K562 (cell line): Measurements from ENCODE around the gene PLEKHS1. TPM values are rescaled to one million over a fixed set of nuclear protein-coding genes. Genes with fewer than 3 reads are reported as not detected.
A peak's percentile ranks its signal among the peaks of the same experiment; 100 is the strongest.

ENCODE experiments used
- BHLHE40 ChIP-seq: IDR thresholded peaks from 2 replicates; pipeline ENCODE4 v1.6.1; 2011; ENCODE audit warnings: low read length, improper control_type of control experiment
- CREM ChIP-seq: IDR thresholded peaks from 2 replicates; pipeline ENCODE4 v1.6.1; 2014; ENCODE audit warnings: antibody characterized with exemption, low read depth
- DMBX1 ChIP-seq: fragments of 250-450 bp; sonication (Bioruptor Pico); IDR thresholded peaks from 2 replicates; pipeline ENCODE4 v1.8.0; 2022; ENCODE audit warnings: inconsistent platforms, mild to moderate bottlenecking, moderate library complexity, borderline replicate concordance
- EGR1 ChIP-seq: fragments of 450-650 bp; conservative IDR thresholded peaks from 2 replicates; pipeline ENCODE4 v1.6.1; 2017; ENCODE audit warnings: mild to moderate bottlenecking
- ELF4 ChIP-seq: fragments of 450-650 bp; formaldehyde crosslinking; IDR thresholded peaks from 2 replicates; pipeline ENCODE4 v1.4.0; 2022; ENCODE audit warnings: missing genetic modification characterization
- FOSL1 ChIP-seq: fragments of 200-800 bp; sonication (Bioruptor generic); conservative IDR thresholded peaks from 2 replicates; pipeline ENCODE4 v1.6.1; 2016; ENCODE audit warnings: missing genetic modification characterization, missing compliant biosample characterization
- JUND ChIP-seq, 2 experiments: IDR thresholded peaks; 2 replicates in 1 of 2; 3 replicates in 1 of 2; pipeline ENCODE4 v1.6.1; 2011; ENCODE audit warnings: borderline replicate concordance in 2 of 2, low read depth in 2 of 2, low read length in 2 of 2, improper control_type of control experiment in 1 of 2, missing biosample characterization in 1 of 2, missing genetic modification characterization in 1 of 2, missing genetic modification reagents in 1 of 2
- KDM5B ChIP-seq: fragments of 200-600 bp; sonication (generic); IDR thresholded peaks from 2 replicates; pipeline ENCODE4 v1.6.1; 2012; ENCODE audit warnings: low read depth, mild to moderate bottlenecking, moderate library complexity, low read length, control low read depth, inconsistent platforms; ENCODE audit not compliant: insufficient replicate concordance
- RFX1 ChIP-seq: fragments of 450-650 bp; IDR thresholded peaks from 2 replicates; pipeline ENCODE4 v1.6.1; 2016; ENCODE audit warnings: mild to moderate bottlenecking, moderate library complexity
- SMARCA4 ChIP-seq: fragments of 450-650 bp; IDR thresholded peaks from 2 replicates; pipeline ENCODE4 v1.6.1; 2016
- SMARCE1 ChIP-seq: fragments of 450-650 bp; IDR thresholded peaks from 2 replicates; pipeline ENCODE4 v1.7.1; 2016; ENCODE audit warnings: mild to moderate bottlenecking
- WHSC1 ChIP-seq: IDR thresholded peaks from one replicate; pipeline ENCODE4 v1.6.1; 2012; ENCODE audit warnings: low read length, control low read depth, inconsistent platforms
- ZNF77 ChIP-seq: fragments of 250-450 bp; sonication (Bioruptor Pico); IDR thresholded peaks from 2 replicates; pipeline ENCODE4 v1.5.0; 2020
- polyA plus RNA-seq, 8 experiments: library from polyadenylated mRNA; depleted of rRNA in 4 of 8; stranded (reverse) in 5 of 8; unstranded in 3 of 8; fragments of >200 nt; fragmentation: Nextera tagmentation in 2 of 8; fragmentation: Illumina TruSeq in 1 of 8; extraction: Ambion mirVana in 2 of 8; extraction: Trizol in 1 of 8; gene quantifications; 2 replicates each; pipeline versions ENCODE4 v1.2.1 to v1.2.3, GENCODE V29; 2011 to 2014; ENCODE audit warnings: inconsistent platforms in 1 of 8, missing spikeins in 1 of 8
- total RNA-seq, 7 experiments: library from RNA; depleted of rRNA in 6 of 7; stranded (reverse); fragments of >200 nt in 6 of 7; fragmentation: Illumina TruSeq in 2 of 7; extraction: Trizol in 2 of 7; gene quantifications; 2 replicates each; pipeline versions ENCODE4 v1.2.1 to v1.2.3, GENCODE V29; 2011 to 2021; ENCODE audit warnings: low replicate concordance in 1 of 7
- TF ChIP-seq, protein P1 (sequence below): fragments of 450-650 bp; IDR thresholded peaks from 2 replicates; pipeline ENCODE4 v1.6.1; 2016; ENCODE audit warnings: mild to moderate bottlenecking, moderate library complexity
- TF ChIP-seq, protein P2 (sequence below): fragments of 450-650 bp; formaldehyde crosslinking; IDR thresholded peaks from 2 replicates; pipeline ENCODE4 v1.4.0; 2022; ENCODE audit warnings: missing genetic modification characterization

The PLEKHS1 gene
- total and polyA plus RNA-seq, 9 of the 15 experiments (the other 6 are each of a cell fraction or from before 2014, with no cell fraction given) = not detected

DNA sequence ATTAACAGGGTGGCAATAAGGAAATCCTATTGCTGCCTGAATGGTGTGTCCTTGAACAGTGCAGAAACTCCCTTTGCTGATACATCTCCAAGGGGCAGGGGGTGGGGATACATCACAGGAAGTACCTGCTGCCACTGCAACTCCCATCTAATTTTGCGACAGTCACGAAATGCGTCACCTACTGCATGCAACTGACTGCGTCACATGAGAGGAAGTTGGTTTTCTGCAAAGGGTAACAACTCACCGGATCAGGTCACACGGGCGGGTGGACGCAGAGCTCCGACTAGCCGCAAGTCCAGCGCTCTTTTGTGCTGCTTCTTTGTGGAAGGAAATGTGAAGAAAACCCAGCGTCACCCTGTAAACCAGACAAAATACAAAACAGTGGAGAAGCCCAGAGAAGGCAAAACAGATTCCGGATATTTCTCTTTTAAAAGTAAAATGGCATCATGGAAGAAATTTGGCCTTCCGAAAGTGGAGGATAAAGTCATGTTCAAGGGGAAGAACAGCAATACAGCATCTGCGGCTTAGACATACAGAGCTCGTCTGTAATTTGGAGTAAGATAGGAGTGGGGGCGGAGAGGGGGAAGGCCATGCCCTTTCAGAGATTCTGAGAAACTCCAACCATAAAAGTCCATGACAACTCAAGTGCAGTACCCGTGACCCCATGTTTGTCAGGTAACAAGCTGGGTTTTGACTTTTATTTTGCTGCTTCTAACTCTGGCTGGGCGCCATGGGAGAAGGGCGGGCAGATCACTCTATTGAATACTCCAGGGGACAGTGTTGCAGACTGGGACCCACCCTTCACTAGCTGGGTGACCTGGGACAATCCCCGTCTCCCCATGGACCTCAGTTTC lies 32.3 kb upstream of the PLEKHS1 start (continued):
- no peak for TF ChIP-seq SMARCE1
- no peak for TF ChIP-seq SMARCA4
- TF ChIP-seq WHSC1 = no peak
- peak; percentile 66 for TF ChIP-seq JUND (IDR thresholded peaks at IDR 0.05; ENCODE audit: borderline replicate concordance, low read depth, low read length)
- peak; percentile 37; the same call in 1 of the 3 replicates for TF ChIP-seq JUND (tag; IDR thresholded peaks at IDR 0.05; ENCODE audit: borderline replicate concordance, low read depth, low read length)
- TF ChIP-seq, protein P1, sequence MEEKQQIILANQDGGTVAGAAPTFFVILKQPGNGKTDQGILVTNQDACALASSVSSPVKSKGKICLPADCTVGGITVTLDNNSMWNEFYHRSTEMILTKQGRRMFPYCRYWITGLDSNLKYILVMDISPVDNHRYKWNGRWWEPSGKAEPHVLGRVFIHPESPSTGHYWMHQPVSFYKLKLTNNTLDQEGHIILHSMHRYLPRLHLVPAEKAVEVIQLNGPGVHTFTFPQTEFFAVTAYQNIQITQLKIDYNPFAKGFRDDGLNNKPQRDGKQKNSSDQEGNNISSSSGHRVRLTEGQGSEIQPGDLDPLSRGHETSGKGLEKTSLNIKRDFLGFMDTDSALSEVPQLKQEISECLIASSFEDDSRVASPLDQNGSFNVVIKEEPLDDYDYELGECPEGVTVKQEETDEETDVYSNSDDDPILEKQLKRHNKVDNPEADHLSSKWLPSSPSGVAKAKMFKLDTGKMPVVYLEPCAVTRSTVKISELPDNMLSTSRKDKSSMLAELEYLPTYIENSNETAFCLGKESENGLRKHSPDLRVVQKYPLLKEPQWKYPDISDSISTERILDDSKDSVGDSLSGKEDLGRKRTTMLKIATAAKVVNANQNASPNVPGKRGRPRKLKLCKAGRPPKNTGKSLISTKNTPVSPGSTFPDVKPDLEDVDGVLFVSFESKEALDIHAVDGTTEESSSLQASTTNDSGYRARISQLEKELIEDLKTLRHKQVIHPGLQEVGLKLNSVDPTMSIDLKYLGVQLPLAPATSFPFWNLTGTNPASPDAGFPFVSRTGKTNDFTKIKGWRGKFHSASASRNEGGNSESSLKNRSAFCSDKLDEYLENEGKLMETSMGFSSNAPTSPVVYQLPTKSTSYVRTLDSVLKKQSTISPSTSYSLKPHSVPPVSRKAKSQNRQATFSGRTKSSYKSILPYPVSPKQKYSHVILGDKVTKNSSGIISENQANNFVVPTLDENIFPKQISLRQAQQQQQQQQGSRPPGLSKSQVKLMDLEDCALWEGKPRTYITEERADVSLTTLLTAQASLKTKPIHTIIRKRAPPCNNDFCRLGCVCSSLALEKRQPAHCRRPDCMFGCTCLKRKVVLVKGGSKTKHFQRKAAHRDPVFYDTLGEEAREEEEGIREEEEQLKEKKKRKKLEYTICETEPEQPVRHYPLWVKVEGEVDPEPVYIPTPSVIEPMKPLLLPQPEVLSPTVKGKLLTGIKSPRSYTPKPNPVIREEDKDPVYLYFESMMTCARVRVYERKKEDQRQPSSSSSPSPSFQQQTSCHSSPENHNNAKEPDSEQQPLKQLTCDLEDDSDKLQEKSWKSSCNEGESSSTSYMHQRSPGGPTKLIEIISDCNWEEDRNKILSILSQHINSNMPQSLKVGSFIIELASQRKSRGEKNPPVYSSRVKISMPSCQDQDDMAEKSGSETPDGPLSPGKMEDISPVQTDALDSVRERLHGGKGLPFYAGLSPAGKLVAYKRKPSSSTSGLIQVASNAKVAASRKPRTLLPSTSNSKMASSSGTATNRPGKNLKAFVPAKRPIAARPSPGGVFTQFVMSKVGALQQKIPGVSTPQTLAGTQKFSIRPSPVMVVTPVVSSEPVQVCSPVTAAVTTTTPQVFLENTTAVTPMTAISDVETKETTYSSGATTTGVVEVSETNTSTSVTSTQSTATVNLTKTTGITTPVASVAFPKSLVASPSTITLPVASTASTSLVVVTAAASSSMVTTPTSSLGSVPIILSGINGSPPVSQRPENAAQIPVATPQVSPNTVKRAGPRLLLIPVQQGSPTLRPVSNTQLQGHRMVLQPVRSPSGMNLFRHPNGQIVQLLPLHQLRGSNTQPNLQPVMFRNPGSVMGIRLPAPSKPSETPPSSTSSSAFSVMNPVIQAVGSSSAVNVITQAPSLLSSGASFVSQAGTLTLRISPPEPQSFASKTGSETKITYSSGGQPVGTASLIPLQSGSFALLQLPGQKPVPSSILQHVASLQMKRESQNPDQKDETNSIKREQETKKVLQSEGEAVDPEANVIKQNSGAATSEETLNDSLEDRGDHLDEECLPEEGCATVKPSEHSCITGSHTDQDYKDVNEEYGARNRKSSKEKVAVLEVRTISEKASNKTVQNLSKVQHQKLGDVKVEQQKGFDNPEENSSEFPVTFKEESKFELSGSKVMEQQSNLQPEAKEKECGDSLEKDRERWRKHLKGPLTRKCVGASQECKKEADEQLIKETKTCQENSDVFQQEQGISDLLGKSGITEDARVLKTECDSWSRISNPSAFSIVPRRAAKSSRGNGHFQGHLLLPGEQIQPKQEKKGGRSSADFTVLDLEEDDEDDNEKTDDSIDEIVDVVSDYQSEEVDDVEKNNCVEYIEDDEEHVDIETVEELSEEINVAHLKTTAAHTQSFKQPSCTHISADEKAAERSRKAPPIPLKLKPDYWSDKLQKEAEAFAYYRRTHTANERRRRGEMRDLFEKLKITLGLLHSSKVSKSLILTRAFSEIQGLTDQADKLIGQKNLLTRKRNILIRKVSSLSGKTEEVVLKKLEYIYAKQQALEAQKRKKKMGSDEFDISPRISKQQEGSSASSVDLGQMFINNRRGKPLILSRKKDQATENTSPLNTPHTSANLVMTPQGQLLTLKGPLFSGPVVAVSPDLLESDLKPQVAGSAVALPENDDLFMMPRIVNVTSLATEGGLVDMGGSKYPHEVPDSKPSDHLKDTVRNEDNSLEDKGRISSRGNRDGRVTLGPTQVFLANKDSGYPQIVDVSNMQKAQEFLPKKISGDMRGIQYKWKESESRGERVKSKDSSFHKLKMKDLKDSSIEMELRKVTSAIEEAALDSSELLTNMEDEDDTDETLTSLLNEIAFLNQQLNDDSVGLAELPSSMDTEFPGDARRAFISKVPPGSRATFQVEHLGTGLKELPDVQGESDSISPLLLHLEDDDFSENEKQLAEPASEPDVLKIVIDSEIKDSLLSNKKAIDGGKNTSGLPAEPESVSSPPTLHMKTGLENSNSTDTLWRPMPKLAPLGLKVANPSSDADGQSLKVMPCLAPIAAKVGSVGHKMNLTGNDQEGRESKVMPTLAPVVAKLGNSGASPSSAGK = peak; percentile 20; the same call in 1 of the 2 replicates
- 0 out of 2 replicates have a peak, but pooled peaks have one; percentile 27 for TF ChIP-seq BHLHE40
- no peak for TF ChIP-seq ELF4
- no peak for TF ChIP-seq ZNF77 (CRISPR knock-in tag)
- TF ChIP-seq DMBX1 (CRISPR knock-in tag) = no peak
- TF ChIP-seq EGR1 = 0 out of 2 replicates have a peak, but pooled peaks have one; percentile 23
- TF ChIP-seq, protein P2, sequence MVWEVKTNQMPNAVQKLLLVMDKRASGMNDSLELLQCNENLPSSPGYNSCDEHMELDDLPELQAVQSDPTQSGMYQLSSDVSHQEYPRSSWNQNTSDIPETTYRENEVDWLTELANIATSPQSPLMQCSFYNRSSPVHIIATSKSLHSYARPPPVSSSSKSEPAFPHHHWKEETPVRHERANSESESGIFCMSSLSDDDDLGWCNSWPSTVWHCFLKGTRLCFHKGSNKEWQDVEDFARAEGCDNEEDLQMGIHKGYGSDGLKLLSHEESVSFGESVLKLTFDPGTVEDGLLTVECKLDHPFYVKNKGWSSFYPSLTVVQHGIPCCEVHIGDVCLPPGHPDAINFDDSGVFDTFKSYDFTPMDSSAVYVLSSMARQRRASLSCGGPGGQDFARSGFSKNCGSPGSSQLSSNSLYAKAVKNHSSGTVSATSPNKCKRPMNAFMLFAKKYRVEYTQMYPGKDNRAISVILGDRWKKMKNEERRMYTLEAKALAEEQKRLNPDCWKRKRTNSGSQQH (CRISPR knock-in tag) = no peak
- peak; percentile 71 for TF ChIP-seq RFX1
- TF ChIP-seq CREM = peak; percentile 94
- 0 out of 2 replicates have a peak, but pooled peaks have one; percentile 20 for TF ChIP-seq FOSL1 (tag)
- no peak for TF ChIP-seq KDM5B
